NCI-H2227 (cell line): ENCODE measurements around the gene SLC2A9.
"Not testable (repeated sequence)": the region's sequence is repeated elsewhere in the genome, so short reads cannot be mapped to it uniquely, and the experiment has no call there.

ENCODE experiments used
- DNase-seq: peaks from one replicate; lab custom pipeline; 2025; ENCODE audit not compliant: unreplicated experiment; lab: John Stamatoyannopoulos, UW

Gene SLC2A9

DNA sequence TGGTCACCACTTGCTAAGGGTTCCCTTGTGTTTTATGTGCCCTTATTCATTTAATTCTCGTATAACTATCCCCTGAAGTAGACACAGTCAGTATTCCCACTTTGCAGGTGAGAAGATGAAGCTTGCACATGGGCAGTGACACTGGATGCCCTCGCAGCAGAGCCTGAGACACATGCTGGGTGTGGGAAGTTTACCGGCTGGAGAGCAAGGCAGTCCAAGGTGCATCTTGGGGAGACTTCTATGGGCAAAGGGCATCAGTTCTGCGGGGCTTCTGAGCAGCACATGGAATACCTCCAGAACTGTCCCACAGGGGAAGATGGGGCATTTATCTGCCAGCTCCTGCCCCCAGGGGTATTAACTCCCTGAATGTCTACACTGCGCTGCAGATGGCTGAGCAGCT is 92.2 kb downstream of the SLC2A9 start:
- no peak for DNase-seq

DNA sequence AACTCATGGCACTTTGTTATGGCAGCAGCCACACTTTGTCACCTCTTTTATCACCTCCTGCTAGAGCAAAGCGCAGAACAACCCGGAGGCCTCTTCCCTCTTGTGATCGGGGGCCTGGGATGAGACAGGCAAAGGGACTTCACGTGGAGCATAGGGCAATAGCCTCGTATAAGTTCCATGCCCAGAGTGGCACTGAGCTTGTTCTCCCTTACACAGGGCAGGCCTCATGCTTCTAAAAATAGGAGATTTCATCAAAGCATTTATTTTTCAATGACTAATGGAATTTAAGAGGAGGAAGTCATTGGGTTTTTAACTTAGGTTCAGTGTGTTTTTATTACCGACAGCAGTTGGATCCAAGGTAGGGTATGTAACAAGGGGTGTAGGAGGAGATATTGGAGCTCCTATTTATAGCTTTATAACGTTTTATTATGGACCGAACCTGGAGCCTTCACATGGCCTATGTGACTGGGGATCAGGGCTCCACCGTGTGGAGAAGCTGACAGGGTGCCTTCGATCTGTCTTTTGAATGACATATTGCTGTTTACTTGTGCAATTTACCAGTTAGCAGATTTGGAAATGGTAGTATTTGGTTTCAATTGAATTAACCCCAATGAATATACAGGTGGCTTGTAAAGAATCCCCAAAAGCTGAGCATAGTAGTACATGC is 93.8 kb downstream of the SLC2A9 start:
- DNase-seq = no peak

DNA sequence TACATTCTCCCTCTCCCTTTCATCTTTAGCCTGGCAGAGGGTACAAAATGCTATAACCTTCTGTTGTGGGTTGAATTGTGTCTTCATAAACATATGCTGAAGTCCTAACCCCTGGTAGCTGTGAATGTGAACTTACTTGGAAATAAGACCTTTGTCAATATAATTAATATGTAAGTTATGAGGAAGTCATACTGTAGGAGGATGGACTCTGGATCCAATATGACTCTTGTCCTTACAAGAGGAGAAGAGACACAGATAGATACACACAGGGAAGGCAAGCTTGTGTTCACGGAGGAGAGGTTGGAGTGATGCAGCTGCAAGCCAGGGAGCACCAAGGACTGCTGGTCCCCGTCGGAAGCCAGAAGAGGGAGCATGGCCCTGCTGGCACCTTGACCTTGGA is 94.7 kb downstream of the SLC2A9 start:
- DNase-seq = no peak

DNA sequence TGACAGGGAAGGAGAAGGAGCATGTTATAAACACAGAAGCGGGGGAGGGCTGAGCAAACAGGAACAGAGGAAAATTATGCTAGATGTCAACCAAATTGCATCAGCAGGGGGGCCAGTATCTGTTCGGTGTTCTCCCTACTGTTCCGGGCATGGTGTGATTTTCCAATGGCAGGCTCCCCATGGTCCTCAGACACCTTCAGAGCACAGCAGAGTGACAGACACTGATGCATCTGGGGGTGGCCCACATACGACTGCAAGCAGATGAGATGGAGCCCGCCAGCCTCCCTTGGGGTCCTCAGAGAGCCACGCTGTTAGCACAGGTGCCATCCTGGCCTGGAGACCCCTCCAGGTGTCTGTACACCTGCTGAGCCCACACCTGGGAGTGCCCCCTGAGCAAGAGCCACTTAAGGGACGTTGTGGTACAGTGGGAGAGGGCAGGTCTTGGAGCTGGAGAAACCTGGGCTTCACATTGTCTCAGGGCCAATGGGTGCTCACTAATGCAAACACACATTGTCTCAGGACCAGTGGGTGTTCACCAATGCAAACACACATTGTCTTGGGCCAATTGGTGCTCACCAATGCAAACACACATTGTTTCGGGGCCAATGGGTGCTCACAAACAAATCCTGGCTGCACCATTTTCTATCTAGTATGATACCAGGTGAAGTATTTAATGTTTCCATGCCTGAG is 95.4 kb downstream of the SLC2A9 start:
- DNase-seq = no peak

DNA sequence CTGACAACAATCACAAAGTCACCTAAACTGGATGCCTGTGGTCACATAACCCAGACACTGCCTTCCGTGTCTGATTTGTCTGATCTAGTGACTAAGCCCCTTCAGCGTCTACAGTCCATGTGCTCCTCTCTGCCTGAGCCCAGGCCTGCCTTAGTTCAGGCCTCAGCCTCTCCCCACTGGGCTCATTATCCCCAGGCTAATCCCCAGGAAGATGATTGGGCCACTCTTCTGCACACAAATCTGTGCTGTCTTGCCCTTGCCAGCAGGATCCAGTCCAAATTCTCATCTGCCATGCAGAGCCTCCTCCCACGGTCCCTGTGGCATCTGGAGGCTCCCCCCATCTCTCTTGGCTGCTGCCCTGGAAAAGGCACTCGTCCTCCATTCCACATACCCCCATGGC is 96.5 kb downstream of the SLC2A9 start:
- no peak for DNase-seq

DNA sequence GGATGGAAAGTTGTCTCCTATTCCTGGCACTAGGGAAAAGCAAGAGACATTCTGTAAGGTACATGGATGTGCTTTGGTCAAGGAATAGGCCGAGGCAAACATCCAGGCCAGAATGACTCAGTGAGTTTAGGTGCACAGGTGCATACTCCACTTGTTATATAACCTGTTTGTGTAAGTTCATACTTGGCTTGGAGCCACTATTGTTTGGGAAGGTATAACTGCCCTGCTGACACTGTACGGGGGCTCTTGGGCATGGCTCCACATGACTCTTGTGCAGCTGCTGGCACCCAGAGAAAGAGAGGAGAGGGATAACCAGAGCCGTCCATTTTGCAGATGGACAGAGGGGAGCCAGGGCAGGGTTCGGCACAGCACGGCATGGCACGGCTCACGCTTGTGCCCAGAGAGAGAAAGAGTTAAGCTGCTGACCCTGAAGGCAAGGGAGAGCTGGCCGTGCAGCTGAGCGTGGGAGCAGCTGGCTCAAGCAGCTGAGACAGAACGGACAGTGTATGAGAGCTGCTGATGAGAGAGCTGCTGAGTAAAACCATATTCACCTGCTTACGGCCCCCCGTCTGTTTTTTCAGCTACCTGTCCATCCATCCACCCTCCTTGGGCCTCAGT is 98.0 kb downstream of the SLC2A9 start:
- DNase-seq = no peak

DNA sequence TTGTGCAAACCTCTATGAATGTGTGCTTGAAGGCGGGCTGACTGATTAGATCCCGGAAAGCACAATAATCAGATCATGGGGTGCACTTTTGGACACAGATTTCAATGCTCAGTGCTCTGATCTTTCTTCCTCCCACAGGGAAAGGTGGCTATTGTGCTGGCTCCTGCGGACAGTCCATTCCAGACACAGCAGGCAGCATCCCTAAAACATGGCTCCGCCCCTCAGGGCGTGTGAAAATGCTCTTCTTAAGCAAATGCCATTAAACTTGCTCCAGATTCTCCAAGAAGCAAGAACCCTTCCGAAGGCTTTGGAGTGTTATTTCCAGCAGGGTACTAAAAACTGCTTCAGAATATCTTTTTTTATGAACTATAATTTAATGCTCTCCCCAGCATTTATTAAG is 100.0 kb downstream of the SLC2A9 start:
- no peak for DNase-seq

DNA sequence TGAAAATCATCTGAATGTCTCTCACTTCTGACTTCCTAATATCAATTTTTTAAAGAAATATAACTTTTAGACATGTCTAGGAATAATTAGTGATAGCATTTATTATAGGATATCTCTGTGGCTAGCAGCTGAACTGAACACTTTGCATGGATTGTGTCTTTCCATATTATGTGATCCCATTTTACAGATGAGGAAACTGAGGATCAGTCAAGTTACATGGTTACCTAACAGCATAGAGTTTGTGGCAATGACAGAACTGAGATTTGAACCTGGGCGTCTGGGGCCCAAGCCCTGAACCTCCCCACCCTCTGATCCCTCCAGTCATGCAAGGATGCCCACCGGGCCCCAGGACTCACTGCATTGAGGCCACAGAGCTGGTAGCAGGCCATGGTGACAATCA is 101.3 kb downstream of the SLC2A9 start:
- DNase-seq = no peak

DNA sequence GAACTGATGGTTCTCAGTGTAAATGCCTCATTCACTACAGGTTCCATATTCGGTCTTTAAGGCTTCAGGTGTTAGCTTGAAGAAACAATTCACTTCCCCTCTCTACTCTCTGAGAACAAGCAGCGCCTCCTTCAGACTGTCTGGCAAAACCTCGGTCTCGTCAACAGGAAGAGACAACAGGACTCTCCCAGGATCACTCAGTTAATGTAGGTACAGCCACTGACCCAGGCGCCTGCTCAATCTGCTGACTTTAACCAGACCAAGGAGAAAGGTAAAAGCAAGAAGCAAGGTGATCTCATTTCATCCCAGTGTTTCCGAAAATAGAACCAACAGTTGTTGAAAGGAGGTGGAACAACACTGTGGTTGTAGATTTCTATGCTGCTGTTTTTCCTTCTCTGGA is 102.2 kb downstream of the SLC2A9 start:
- DNase-seq = no peak

DNA sequence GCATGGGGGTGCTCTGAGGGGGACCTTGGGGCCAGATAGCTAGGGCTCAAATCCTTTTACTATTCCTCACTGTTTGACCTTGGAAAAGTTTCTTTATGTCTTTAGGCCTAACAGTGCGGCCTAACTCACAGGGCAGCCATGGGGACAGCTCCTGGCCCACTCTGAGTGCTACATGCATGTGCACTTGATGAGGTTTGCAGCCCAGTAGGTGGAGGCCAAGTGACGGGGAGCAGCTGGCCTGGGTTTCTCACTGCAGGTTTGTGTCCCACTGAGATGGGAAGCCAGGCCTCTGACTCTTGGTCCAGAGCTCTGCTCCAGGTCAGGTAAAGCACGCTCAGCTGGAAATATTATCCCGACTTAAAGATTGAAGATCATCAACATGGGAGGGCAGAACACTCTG is 102.8 kb downstream of the SLC2A9 start:
- no peak for DNase-seq

DNA sequence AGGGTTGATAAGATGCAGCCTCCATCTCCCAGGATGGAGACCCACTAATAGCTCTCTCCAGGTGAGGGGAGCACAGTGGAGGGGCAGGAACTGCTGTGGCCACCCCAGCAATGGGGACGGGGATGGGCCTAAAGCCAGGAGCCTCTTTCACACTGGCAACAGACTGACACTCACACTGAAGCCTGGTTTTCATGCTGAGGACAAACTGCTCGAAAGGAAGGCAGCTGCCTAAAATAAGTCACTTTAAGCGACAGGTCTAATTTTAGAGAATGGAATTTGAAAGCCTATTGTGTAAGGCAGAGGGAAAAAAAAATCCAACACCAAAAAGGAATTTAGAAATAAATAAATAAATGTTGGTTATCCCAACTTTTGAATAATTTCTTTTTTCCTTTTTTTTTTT is 104.4 kb downstream of the SLC2A9 start:
- no peak for DNase-seq

DNA sequence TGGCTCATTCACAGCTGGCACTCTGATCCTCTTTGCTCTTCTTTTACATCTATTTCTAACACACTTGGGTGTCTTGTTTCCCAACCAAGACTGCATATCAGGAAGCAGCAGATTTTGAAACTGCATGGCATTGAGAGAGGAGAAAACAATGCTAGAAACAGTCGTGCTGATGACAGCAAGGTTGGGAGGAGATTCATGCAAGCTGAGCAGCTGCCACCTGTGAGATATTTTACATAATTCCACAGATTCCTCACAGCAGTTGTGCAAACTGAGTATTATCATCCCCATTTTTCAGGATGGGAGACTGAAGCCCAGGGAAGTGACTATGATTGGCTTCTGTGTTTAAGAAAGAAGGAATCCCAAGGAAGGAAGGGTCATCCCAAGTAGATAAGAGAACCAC is 105.0 kb downstream of the SLC2A9 start:
- no peak for DNase-seq

DNA sequence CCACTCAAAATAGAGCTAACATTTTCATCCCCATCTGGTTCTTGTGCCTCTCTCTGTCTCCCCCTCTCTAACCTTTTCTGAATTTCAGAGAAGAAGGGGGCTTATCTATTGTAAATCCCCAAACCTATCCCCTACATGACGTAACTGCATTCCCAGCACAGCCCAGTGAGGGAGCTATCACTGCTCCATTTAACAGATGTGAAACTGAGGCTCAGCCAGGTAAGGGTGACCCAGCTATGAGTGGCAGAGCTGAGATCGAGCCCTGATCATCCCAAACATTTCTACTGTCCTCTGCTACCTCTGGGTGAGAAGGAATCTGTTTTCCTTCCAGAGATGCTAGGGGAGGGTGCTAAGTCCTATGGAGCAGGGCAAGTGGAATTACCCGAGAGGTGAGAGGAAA is 107.5 kb downstream of the SLC2A9 start:
- DNase-seq = no peak

DNA sequence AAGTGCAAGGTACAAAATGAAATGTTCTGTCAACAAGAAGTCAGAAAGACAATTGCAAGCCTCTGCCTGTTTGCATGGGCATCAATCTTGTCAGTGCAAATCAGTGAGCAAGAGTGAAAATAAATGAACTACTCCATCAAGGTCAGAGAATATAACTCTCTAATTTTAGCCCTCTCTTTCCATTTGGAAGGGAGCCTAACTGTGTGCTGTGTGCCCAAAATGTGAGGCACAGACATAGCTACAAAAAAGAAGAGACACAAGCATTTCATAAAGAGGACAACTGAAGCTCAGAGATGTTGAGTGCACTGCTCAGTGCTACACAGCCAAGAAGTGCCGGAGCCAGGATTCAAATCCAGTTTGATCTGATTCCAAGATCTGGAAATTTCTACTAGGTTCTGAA is 114.3 kb downstream of the SLC2A9 start:
- no peak for DNase-seq

DNA sequence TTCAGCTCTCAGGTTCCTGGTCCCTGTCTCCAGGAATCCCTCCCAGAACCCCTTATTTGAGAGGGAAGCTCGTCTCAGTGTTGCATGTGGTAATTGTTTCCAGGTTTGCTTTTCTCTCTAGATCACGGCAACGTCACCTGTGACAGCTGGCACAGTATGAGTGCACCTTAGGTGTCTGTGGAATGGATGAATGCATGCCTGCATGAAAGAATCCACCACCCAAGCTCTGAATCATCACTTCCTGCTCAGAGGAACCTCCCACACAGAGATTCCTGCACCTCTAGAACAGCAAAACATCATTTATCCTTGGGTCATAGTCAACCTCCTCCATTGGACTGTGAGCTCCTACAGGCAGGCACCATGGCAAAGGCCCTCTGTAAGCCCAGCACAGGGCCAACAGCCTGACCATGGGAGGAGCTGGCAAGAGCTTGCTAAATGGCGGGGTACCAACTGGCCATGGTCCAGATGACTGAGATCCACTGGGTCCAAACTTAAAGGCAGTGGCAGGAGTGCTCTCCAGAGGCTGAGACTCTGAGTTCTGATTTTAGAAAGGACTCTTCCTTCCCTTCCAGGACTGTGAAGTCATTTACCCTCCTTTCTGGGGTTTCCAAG is 116.2 kb downstream of the SLC2A9 start:
- no peak for DNase-seq

DNA sequence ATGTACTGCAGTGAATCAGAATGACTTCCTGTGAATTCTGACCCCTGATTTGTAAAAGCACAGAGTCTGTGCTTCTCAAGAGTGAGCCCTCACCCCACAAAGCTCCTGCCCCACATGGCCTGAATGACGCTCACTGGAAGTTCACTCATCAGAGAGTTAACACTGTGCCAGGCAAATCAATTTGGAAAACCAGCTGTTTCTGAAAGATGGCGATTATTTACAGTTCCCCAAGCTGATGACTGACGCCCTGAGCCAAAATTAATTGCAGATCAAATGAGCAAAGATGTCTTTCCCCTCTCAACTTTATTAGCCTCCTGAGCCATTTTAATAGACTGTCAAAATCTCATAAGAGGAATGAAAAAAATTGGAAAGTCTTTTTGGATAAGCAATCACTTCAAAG is 118.0 kb downstream of the SLC2A9 start:
- DNase-seq = no peak

DNA sequence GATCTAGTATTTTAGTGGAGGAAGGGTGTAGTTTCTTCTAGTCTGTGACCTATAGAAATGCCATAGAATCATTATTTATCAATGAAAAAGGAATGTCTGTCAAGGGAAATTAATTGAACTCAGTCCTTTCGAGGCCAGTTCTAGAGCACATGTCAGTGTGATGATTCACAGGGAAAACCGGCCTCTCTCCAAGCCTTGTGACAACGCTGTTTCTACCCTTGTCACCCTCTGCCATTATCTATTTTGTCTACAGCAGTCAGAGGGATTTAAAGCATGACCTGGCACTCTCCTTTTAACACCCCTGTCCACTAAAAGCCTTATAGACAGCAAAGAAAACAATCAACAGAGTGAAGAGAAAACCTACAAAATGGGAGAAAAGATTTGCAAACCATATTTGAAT is 120.0 kb downstream of the SLC2A9 start:
- no peak for DNase-seq

DNA sequence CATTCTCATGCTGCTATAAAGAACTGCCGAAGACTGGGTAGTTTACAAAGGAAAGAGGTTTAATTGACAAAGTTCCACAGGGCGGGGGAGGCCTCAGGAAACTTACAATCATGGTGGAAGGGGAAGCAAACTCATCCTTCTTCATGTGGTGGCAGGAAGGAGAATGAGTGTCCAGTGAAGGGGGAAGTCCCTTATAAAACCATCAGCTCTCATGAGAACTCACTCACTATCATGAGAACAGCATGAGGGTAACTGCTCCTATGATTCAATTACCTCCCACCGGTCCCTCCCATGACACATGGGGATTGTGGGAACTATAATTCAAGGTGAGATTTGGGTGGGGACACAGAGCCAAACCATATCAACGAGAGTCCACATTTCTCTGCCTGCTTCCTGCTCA is 120.7 kb downstream of the SLC2A9 start:
- not testable (repeated sequence) for DNase-seq

DNA sequence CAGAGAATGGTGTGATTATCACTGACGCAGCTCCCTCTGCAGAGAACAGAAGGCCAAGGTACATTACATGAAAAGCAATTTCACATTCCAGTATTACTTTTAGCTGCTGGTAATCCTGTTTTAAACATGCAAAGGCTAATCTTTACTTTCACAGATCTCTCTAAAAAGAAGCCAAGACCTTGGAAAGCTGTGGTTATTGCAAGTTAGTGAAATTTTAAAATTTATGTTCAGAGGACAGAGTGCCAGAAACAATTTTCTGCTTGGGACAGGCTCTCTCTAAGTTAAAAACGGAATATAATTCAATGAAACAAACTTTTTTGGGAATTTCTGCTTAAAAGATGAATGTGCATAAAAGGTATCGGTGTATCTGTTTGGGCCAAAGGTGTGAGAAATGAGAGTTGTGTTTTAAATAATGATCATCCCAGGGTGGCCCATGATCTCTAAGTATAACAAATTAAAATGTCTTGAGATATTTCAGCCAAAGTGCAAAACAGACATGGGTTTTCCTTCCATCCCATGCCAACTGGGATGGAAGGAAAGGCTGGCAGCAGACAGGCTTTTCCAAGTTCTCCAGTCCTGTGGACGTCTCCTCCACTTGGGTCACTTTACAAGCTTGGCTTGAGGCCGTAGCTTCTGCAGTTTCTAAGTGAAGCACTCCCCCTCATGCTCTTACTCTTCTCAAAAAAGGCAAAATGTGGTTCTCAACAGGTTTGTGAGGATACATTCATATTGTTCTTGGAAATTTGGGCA is 121.8 kb downstream of the SLC2A9 start:
- DNase-seq = no peak

DNA sequence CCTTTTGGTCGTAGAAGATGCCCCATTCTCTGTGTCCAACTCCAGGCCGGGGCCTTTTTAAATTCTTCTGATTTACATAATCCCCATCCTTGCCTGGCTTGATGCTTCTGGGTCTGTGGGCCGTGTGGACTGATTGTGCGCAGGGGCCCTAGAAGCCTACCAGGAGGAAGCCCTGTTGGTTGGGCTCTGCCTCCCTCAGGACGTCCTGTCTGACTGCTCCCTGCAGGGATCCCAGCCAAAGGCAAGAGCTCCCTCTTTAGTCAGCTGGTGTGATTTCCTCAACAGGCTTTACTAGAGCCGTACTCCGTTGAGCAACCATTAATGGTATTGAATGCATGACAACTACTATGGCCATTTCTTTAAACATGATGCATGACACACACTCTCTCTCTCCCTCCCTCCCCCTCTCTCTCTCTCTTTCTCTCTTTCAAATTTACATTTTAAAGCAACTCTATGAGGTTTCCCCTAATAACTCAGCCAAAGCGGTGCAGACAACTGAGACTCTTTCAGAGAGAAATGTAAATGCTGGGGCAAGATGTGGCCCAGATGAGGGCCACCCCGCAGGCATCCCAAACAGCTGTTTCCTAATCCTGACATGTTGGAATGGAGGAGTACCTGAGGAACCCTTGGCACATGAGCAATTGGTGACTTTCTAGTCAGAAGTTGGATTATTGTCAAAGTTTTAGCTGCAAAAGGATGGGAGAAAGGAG is 122.5 kb downstream of the SLC2A9 start:
- no peak for DNase-seq

DNA sequence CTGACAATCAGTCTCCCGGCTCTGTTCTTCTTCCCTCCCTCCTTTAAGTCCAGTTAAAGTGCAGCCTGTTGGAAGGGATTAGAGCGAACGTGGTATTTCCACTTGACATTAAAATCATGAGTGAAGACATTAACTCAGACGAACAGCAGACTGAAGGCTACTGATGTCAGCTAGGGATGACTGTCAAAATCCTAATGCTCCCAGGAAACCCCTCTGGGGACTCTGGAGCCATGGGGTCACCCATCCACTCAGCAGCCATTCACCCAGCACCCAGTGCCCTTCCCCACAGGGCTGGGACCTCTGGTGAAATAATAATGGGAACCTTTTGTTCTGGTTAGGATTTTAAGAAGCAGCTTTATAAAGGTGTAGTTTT is 126.0 kb downstream of the SLC2A9 start:
- DNase-seq = no peak
